NCI-H2171 treated with DMSO at 0.1 percent for 48 hours (cell line): Measurements from ENCODE around the gene ACAD11.

Source experiments
- DNase-seq: peaks from one replicate; lab custom pipeline; 2025; lab: John Stamatoyannopoulos, UW

ACAD11 gene

DNA sequence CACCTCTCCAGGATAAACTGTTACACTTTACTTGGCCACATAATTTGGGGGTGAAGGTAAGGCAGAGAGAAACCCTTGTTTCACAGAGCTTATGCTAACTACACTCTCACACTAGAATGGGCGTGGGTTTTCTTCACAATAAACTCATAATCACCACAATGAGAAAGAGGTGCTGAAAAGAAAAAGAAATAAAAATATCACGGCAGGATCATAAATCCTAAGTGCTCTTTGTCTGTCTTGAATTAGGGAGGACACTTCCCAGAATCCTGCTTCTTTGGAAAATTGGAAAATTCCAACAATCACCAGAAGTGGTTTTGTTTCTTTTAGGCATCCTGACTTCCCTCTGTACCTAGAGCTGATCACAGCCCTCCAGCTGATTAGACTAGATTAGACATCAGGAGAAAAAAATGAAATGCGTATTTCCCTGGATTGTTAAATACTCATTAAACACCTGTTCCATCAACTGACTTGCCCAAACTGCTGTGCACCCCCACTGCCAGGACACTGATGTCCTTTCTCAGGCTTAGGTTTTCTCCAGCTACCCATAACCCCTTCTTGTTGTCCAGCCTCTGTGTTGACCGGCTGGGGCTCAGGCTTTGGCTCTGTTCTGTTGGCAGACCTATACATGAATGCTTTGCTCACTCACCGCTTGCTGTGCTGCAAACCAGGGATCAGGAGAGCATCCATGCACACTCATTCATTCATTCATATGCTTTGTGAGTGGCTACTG is 104.1 kb downstream of the ACAD11 start:
- no peak for DNase-seq

GRCh38 chr3:132554437-132554836 is 105.2 kb downstream of the ACAD11 start:
- no peak for DNase-seq

DNA sequence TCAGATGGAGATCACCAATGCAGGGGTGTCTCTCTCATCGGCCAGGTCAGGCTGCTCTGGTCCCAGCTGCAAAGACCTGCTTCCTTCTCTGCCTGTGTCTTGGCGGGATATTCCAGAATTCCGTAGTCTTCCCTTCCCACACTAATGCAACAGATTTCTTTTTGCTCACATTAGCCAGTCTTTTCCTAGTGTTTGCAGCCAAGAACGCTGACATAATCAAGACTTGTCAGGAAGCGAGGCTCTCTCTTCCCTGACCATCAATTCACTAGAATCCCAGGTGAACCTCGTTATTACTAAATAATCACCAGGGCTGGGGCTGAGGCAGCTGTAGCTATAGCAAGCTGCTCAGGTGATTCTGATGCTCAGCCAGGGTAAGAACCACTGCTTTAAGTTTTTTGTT is 105.8 kb downstream of the ACAD11 start:
- DNase-seq = no peak

GRCh38 chr3:132550579-132551305 is 108.9 kb downstream of the ACAD11 start:
- no peak for DNase-seq

- no peak for DNase-seq
These were observed 109.6 kb downstream of the ACAD11 start for GRCh38 chr3:132549890-132550578.

GRCh38 chr3:132549169-132549568 is 110.4 kb downstream of the ACAD11 start:
- DNase-seq = no peak

DNA sequence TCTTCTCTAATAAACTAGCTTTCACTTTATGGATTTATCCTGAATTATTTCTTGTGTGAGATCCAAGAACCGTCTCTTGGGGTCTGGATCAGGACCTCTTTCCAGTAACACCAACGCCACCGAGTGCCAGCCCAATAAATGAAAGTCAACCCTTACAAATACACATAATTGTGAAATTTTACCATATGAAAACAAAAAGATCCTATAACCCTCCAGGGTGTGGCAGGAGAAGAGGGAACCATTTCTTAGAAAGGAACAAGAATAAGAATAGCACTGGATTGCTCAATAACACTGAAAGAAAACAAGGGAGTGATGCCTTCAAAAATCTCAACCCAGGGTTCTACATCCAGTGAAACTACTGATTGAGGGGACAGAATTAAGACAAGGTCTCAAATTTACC is 114.1 kb downstream of the ACAD11 start:
- DNase-seq = no peak

DNA sequence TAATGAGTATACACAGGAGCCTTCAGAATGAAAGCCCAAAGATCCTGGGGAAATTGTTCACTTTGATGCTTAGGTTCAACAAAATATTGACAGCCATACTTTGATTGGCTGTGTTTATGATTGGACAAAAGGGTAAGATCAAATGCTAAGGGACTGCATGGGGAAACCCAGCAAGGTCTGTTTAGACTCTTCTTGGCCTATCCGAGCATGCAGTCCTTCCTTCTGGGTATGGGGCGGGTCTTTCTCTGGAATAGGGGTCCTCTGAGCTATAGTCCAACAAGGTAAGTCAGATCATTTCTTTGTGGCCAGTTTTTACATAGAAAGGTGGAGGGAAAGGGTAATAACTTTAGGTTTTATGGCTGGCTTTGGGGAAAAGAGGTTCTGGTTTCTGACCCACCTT is 115.5 kb downstream of the ACAD11 start:
- DNase-seq = no peak

- no peak for DNase-seq
These were observed 116.4 kb downstream of the ACAD11 start for GRCh38 chr3:132543011-132543739.

GRCh38 chr3:132542577-132542976 is 117.0 kb downstream of the ACAD11 start:
- no peak for DNase-seq

GRCh38 chr3:132539681-132540080 is 119.9 kb downstream of the ACAD11 start:
- no peak for DNase-seq

DNA sequence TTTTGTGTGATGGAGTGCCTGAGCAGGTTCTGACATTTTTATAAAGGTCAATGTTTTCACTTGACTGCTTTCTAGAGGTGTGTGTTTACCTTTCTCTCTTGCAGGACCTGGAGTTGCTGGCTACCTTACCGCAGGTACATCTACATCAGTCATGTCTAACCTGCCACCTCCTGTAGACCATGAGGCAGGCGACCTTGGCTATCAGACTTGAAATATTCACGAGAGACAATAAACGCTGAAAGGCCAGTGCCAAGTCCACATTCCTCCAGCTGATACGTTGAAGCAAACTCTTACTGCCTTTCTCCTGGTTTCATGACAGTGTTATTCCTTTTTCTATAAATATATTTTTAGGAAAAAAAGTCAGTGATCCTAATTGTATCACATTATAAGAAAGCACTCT is 121.5 kb downstream of the ACAD11 start:
- no peak for DNase-seq

DNA sequence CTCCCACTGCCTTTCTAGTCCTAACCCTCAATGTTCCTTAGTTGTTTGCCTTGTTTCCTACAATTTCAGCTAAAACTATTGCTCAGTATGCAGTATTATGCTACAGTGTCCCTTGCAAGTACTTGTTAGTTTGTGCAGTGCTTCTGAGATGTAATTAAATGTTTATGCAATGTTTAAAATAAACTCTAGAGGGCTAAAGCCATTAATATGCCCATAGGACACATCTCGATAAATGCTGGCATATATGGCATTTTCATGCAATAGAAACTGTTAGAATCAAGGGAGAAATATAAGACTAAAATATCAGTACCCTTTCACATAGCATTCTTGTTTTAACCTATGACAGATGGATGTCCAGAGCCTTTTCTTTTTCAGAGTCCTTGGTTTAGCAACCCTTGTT is 122.3 kb downstream of the ACAD11 start:
- DNase-seq = no peak

DNA sequence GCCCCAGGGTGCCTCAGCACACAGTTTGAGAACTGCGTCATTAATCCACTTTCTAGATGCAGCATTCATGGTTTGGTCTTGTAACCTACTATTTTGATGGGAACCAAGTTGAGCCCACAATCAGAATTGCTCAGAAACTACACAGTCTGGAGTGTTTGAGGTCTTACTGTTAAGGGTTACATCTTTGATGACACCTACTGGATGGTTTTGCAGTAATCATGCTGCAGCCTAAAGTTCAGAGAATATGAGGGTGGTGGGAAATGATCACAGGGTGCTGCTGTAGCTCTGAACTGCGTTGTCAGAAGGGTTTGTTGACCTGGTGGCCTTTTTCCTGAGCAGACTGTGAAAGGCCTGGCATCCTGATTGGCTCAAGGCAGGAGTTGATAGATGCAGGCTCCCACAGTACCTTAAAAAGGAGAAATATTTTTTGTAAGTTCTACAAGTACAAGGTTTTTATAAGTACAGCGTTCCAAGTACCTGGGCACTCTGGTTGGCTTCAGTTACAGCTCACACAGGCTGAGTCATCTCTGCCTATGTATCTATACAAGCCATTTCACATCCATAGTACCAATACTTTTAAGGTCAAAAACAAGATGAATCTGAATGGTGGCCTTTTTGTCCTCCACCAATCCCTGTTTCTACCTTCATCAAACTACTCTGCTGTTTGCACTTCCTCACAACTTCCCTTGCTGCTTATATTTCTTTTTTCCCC is 123.0 kb downstream of the ACAD11 start:
- no peak for DNase-seq

GRCh38 chr3:132535575-132536441 is 123.8 kb downstream of the ACAD11 start:
- DNase-seq = peak; percentile 25

- DNase-seq = no peak
These were observed 129.0 kb downstream of the ACAD11 start for GRCh38 chr3:132530624-132531023.

- DNase-seq = no peak
These were observed 137.3 kb downstream of the ACAD11 start for GRCh38 chr3:132522353-132522752.

- DNase-seq = no peak
These were observed 137.7 kb downstream of the ACAD11 start for GRCh38 chr3:132521901-132522300.

DNA sequence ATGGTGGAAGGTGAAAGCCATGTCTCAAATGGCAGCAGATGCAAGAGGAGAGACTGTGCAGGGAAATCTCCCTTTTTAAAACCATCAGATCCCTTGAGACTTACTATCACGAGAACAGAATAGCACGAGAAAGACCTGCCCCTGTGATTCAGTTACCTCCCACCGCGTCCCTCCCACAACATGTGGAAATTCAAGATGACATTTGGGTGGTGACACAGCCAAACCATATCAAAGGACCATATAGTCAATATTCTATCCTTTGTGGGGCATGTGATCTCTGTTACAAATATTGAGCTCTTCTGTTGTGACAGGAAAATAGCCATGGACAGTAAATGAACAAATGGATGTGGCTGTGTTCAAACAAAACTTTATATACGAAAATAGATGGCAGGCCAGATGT is 139.7 kb downstream of the ACAD11 start:
- no peak for DNase-seq

GRCh38 chr3:132517311-132517710 is 142.3 kb downstream of the ACAD11 start:
- DNase-seq = no peak

DNA sequence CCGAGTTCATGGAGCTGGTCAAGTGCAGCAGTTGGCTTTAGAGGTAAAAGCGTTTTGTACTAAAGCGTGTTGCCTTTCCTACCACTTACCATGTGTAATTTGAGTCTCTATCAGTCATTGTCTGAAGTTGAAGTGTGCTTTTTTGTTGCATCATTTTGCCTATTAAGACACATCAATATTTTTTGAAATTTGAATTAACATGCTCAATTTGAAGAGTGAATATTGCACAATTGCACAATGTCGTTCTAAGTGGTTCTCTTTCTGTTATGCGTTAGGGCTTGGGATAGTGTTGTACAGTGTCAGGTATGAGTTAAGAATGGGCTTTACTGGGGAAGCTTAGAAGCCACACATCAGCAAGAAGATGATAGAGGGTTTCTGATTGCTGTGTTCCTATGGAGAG is 146.6 kb downstream of the ACAD11 start:
- DNase-seq = no peak
